Measurements from ENCODE around the gene FTCD. TPM values are rescaled to one million over a fixed set of nuclear protein-coding genes. Genes with fewer than 3 reads are reported as not detected.

Gene FTCD
- total RNA-seq, 2 experiments from 2014 or later = 0.37 to 0.50 TPM

GRCh38 chr21:46096596-46097335 lies 58.6 kb downstream of the FTCD start:
- Mint-ChIP-seq H3K36me3 (ENCODE audit: low read depth) (no peaks in the 10 kb centered on the region), H3K9me3 (ENCODE audit: insufficient read depth) (no peaks in the 10 kb centered on the region), H3K4me3 (no peak overlapping the region), H3K4me1 (ENCODE audit: low read depth) (peaks cover 1% of the 10 kb centered on the region), H3K27me3 (ENCODE audit: low read depth) (peaks cover 17% of the 10 kb centered on the region), H3K27ac (peak overlapping the region; percentile 7)
- ATAC-seq = no peak
- ChIA-PET CTCF (interaction anchor here (2.5 kb wide), 1 partner anchor 124 kb away, joined by 12 read pairs; no protein-coding TSS in a partner anchor), POLR2A (no interaction called here)
- DNase-seq = peak; percentile 19

- ChIA-PET POLR2A (no interaction called here), CTCF (no interaction called here)
- H3K27me3 Mint-ChIP-seq (ENCODE audit: low read depth) = peaks cover 17% of the 10 kb centered on the region
- no peak overlapping the region for H3K27ac Mint-ChIP-seq
- peak; percentile 16 for DNase-seq
- H3K36me3 Mint-ChIP-seq (ENCODE audit: low read depth) = no peaks in the 10 kb centered on the region
- H3K4me3 Mint-ChIP-seq = no peak overlapping the region
- no peaks in the 10 kb centered on the region for H3K9me3 Mint-ChIP-seq (ENCODE audit: insufficient read depth)
- ATAC-seq = no peak
- peaks cover 1% of the 10 kb centered on the region for H3K4me1 Mint-ChIP-seq (ENCODE audit: low read depth)
Measured at GRCh38 chr21:46095814-46096595, 59.4 kb downstream of the FTCD start.

- POLR2A ChIA-PET = no interaction called here
- Mint-ChIP-seq H3K27me3 (ENCODE audit: low read depth) (peaks cover 12% of the 10 kb centered on the region), H3K27ac (no peak overlapping the region)
Measured at GRCh38 chr21:46095083-46095719, 60.2 kb downstream of the FTCD start.

GRCh38 chr21:46094401-46095082 lies 60.8 kb downstream of the FTCD start:
- Mint-ChIP-seq H3K9me3 (ENCODE audit: insufficient read depth) (no peaks in the 10 kb centered on the region), H3K27me3 (ENCODE audit: low read depth) (peaks cover 8% of the 10 kb centered on the region), H3K4me1 (ENCODE audit: low read depth) (peaks cover 1% of the 10 kb centered on the region), H3K4me3 (no peak overlapping the region), H3K27ac (no peak overlapping the region), H3K36me3 (ENCODE audit: low read depth) (peaks cover 2% of the 10 kb centered on the region)
- DNase-seq = peak; percentile 14
- ChIA-PET POLR2A (no interaction called here), CTCF (interaction anchor here (1.9 kb wide), 1 partner anchor 49 kb away, joined by 5 read pairs; no protein-coding TSS in a partner anchor)
- no peak for ATAC-seq

More at GRCh38 chr21:46095083-46095719, 60.2 kb downstream of the FTCD start:
- Mint-ChIP-seq H3K4me1 (ENCODE audit: low read depth) (peaks cover 1% of the 10 kb centered on the region), H3K4me3 (no peak overlapping the region), H3K36me3 (ENCODE audit: low read depth) (peaks cover 2% of the 10 kb centered on the region), H3K9me3 (ENCODE audit: insufficient read depth) (no peaks in the 10 kb centered on the region)
- ATAC-seq = no peak
- CTCF ChIA-PET = interaction anchor here (1.9 kb wide), 1 partner anchor 48 kb away, joined by 5 read pairs; no protein-coding TSS in a partner anchor
- DNase-seq = no peak

GRCh38 chr21:46093668-46094400 lies 61.5 kb downstream of the FTCD start:
- peak; percentile 21 for DNase-seq
- no peak for ATAC-seq
- Mint-ChIP-seq H3K4me1 (ENCODE audit: low read depth) (no peaks in the 10 kb centered on the region), H3K9me3 (ENCODE audit: insufficient read depth) (peaks cover 1% of the 10 kb centered on the region), H3K27me3 (ENCODE audit: low read depth) (peaks cover 7% of the 10 kb centered on the region), H3K4me3 (no peak overlapping the region), H3K36me3 (ENCODE audit: low read depth) (peaks cover 2% of the 10 kb centered on the region), H3K27ac (no peak overlapping the region)
- ChIA-PET CTCF (interaction anchor here (1.9 kb wide), 1 partner anchor 49 kb away, joined by 5 read pairs; no protein-coding TSS in a partner anchor), POLR2A (no interaction called here)

- Mint-ChIP-seq H3K9me3 (ENCODE audit: insufficient read depth) (peaks cover 9% of the 10 kb centered on the region), H3K4me1 (ENCODE audit: low read depth) (no peaks in the 10 kb centered on the region), H3K27ac (no peak overlapping the region), H3K36me3 (ENCODE audit: low read depth) (peaks cover 2% of the 10 kb centered on the region), H3K27me3 (ENCODE audit: low read depth) (peaks cover 7% of the 10 kb centered on the region), H3K4me3 (no peak overlapping the region)
- ATAC-seq (no peak), DNase-seq (peak; percentile 17)
- ChIA-PET CTCF (interaction anchor here (1.9 kb wide), 1 partner anchor 50 kb away, joined by 5 read pairs; no protein-coding TSS in a partner anchor), POLR2A (no interaction called here)
Measured at GRCh38 chr21:46092811-46093667, 62.3 kb downstream of the FTCD start.

- ATAC-seq (no peak), DNase-seq (peak; percentile 13)
- H3K4me3 Mint-ChIP-seq = no peak overlapping the region
- H3K27ac Mint-ChIP-seq = no peak overlapping the region
- ChIA-PET POLR2A (no interaction called here), CTCF (no interaction called here)
- peaks cover 2% of the 10 kb centered on the region for H3K36me3 Mint-ChIP-seq (ENCODE audit: low read depth)
- peaks cover 15% of the 10 kb centered on the region for H3K9me3 Mint-ChIP-seq (ENCODE audit: insufficient read depth)
- H3K4me1 Mint-ChIP-seq (ENCODE audit: low read depth) = no peaks in the 10 kb centered on the region
- peaks cover 7% of the 10 kb centered on the region for H3K27me3 Mint-ChIP-seq (ENCODE audit: low read depth)
Measured at GRCh38 chr21:46092026-46092764, 63.2 kb downstream of the FTCD start.

- ATAC-seq = no peak
- peaks cover 8% of the 10 kb centered on the region for H3K27me3 Mint-ChIP-seq (ENCODE audit: low read depth)
- H3K4me3 Mint-ChIP-seq = no peak overlapping the region
- ChIA-PET POLR2A (no interaction called here), CTCF (no interaction called here)
- H3K36me3 Mint-ChIP-seq (ENCODE audit: low read depth) = peaks cover 2% of the 10 kb centered on the region
- H3K27ac Mint-ChIP-seq = no peak overlapping the region
- H3K9me3 Mint-ChIP-seq (ENCODE audit: insufficient read depth) = peaks cover 21% of the 10 kb centered on the region
- no peaks in the 10 kb centered on the region for H3K4me1 Mint-ChIP-seq (ENCODE audit: low read depth)
- DNase-seq = no peak
Measured at GRCh38 chr21:46091631-46092025, 63.8 kb downstream of the FTCD start.

- ChIA-PET CTCF (no interaction called here), POLR2A (no interaction called here)
- DNase-seq = peak; percentile 19
- H3K27me3 Mint-ChIP-seq (ENCODE audit: low read depth) = peaks cover 8% of the 10 kb centered on the region
- ATAC-seq = no peak
- peaks cover 2% of the 10 kb centered on the region for H3K36me3 Mint-ChIP-seq (ENCODE audit: low read depth)
- no peaks in the 10 kb centered on the region for H3K4me1 Mint-ChIP-seq (ENCODE audit: low read depth)
- peak overlapping the region; percentile 50 for H3K27ac Mint-ChIP-seq
- H3K9me3 Mint-ChIP-seq (ENCODE audit: insufficient read depth) = peaks cover 22% of the 10 kb centered on the region
- no peak overlapping the region for H3K4me3 Mint-ChIP-seq
Measured at GRCh38 chr21:46091118-46091517, 64.3 kb downstream of the FTCD start.

GRCh38 chr21:46089285-46089684 lies 66.1 kb downstream of the FTCD start:
- ChIA-PET POLR2A (no interaction called here), CTCF (no interaction called here)
- Mint-ChIP-seq H3K27me3 (ENCODE audit: low read depth) (peaks cover 8% of the 10 kb centered on the region), H3K9me3 (ENCODE audit: insufficient read depth) (peaks cover 26% of the 10 kb centered on the region), H3K4me3 (no peak overlapping the region), H3K36me3 (ENCODE audit: low read depth) (peaks cover 4% of the 10 kb centered on the region), H3K27ac (no peak overlapping the region), H3K4me1 (ENCODE audit: low read depth) (no peaks in the 10 kb centered on the region)
- ATAC-seq (no peak), DNase-seq (no peak)

All from activated CD8-positive, alpha-beta T cell treated with anti-CD3 and anti-CD28 coated beads, Interleukin-2, amount 10 ng/mL, durations not matched to agents 7 days and 5 days (primary cell).